Heart left ventricle (tissue), 13 donors: ENCODE data around the gene EHD4.

Source experiments
- CTCF ChIP-seq, 12 donors: fragments of 200-600 bp; sonication (generic) in 4 of 12; IDR thresholded peaks; one replicate each; pipeline versions ENCODE4 v1.5.0 to v1.8.0; 2018 to 2022; ENCODE audit warnings: antibody characterized with exemption in 12 of 12, mild to moderate bottlenecking in 5 of 12
- POLR2A ChIP-seq, 2 donors: fragments of 450-650 bp; IDR thresholded peaks; one replicate each; pipeline ENCODE4 v1.6.1; 2017; ENCODE audit warnings: antibody characterized with exemption in 2 of 2, mild to moderate bottlenecking in 2 of 2, moderate library complexity in 2 of 2
- donor health status: ischemic (EF 13 %, LVEDD 7.1; RV severe dilation, severe dysfunction).
- donor health status: DM: no; HTN: yes; CAD: no.
- donor health status: DM: no; HTN: no; CAD: no.
- donor health status: ischemic (EF 25% LVEDD 6.9; RV normal size, moderate dysfunction).
- donor health status: ischemic (EF 25% LVEDD 5.7; RV mildly dilated, moderate dysfunction).
- donor health status: ischemic (EF 35%, LVEDD 5.7; RV mildly dilated, moderate dysfunction).
- donor health status: nonischemic (EF 11% LVEDD 7.7; RV severe dilation, severe dysfunction).
- donor health status: DM: yes; HTN: yes; CAD: no.
- donor health status: PGD.
- donor health status: ischemic (EF 29% LVEDD 5.4; RV normal size, mild dysfunction).
- donor health status: nonischemic (EF 23%, LVEDD 6.1; RV moderate dilation, normal function).

DNA sequence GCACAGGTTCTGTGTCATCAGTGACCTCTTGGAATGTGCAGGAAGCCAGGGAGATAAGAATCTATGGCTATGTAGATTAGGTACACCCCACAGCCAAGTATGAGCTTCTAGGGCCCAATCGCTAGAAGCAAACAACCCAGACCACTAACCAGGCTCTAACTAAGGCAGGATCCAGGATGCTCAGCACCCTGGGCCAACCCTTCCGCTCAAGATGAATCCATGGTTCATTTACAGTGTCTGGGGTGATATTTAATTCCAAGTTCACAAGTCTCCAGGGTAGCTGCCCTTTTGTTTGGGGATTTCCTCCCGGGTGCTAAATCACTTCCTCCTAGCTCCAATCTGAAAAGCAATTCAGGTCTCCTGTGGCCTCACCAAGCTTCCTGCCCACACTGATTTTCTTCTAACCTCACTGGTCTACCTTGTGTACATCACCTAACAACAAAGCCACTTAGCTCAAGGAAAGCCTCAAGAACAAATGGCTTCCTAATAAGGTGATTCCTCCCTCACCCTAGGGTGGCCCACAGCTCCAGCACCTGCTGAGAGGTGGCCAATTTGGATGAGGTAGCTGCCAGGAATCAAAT is 2.4 kb downstream of the EHD4 start:
- TF ChIP-seq CTCF (IDR thresholded peaks at IDR 0.05) (no peak), POLR2A (IDR thresholded peaks at IDR 0.05) (no peak)
